Fibroblast of lung (primary cell): ENCODE results near the gene DPYD. TPM values are rescaled to one million over a fixed set of nuclear protein-coding genes. Genes with fewer than 3 reads are reported as not detected.

ENCODE experiments used
- DNase-seq, 2 donors: peaks; one replicate each; pipeline versions ENCODE4 v3.0.0 to v3.0.0-alpha.2; 2010; ENCODE audit warnings: low read depth in 2 of 2
- H2AFZ ChIP-seq: 2 replicates; pipeline ENCODE4 v1.5.1; 2012; ENCODE audit warnings: low read length, control low read depth, inconsistent platforms
- H3K27ac ChIP-seq: 2 replicates; pipeline ENCODE4 v1.5.1; 2011; ENCODE audit warnings: low read length, control low read depth; ENCODE audit not compliant: insufficient read depth
- H3K27me3 ChIP-seq: 2 replicates; pipeline ENCODE4 v1.5.1; 2011; ENCODE audit warnings: mild to moderate bottlenecking, low read length; ENCODE audit not compliant: control insufficient read depth, insufficient read depth
- H3K36me3 ChIP-seq: 2 replicates; pipeline ENCODE4 v1.5.1; 2011; ENCODE audit warnings: low read length; ENCODE audit not compliant: control insufficient read depth, insufficient read depth
- H3K4me1 ChIP-seq: 2 replicates; pipeline ENCODE4 v1.5.1; 2011; ENCODE audit warnings: low read length; ENCODE audit not compliant: control insufficient read depth, insufficient read depth; ENCODE audit errors: extremely low read depth
- H3K4me2 ChIP-seq: 2 replicates; pipeline ENCODE4 v1.5.1; 2011; ENCODE audit warnings: low read length, control low read depth; ENCODE audit not compliant: insufficient read depth; ENCODE audit errors: extremely low read depth
- H3K4me3 ChIP-seq, 4 experiments: fragments of 200-600 bp in 1 of 4; sonication (generic) in 1 of 4; replicated peaks in 1 of 4; 2 replicates each; pipeline ENCODE4 v1.5.1; 2011 to 2016; ENCODE audit warnings: low read length in 4 of 4, low read depth in 3 of 4, mild to moderate bottlenecking in 3 of 4, control low read depth in 2 of 4, inconsistent platforms in 1 of 4, mixed read lengths in 1 of 4; ENCODE audit not compliant: insufficient read depth in 1 of 4; ENCODE audit errors: control extremely low read depth in 1 of 4
- H3K79me2 ChIP-seq: 2 replicates; pipeline ENCODE4 v1.5.1; 2012; ENCODE audit warnings: mild to moderate bottlenecking, low read length, inconsistent platforms; ENCODE audit not compliant: control insufficient read depth, insufficient read depth
- H3K9ac ChIP-seq: 2 replicates; pipeline ENCODE4 v1.5.1; 2011; ENCODE audit warnings: mild to moderate bottlenecking, low read length, control low read depth; ENCODE audit not compliant: insufficient read depth
- H3K9me3 ChIP-seq: 2 replicates; pipeline ENCODE4 v1.5.1; 2012; ENCODE audit warnings: low read depth, low read length; ENCODE audit not compliant: control insufficient read depth, insufficient read depth
- H4K20me1 ChIP-seq: 2 replicates; pipeline ENCODE4 v1.5.1; 2011; ENCODE audit warnings: low read length; ENCODE audit not compliant: control insufficient read depth, insufficient read depth; ENCODE audit errors: extremely low read depth
- CTCF ChIP-seq, 2 donors: IDR thresholded peaks in 1 of 2; conservative IDR thresholded peaks in 1 of 2; 1 replicate in 1 of 2; 2 replicates in 1 of 2; pipeline ENCODE4 v1.5.1; 2011 to 2012; ENCODE audit warnings: low read length in 2 of 2, control low read depth in 1 of 2, inconsistent platforms in 1 of 2, low read depth in 1 of 2, mild to moderate bottlenecking in 1 of 2
- EZH2 ChIP-seq: IDR thresholded peaks from 2 replicates; pipeline ENCODE4 v1.5.1; 2012; ENCODE audit warnings: low read length, control low read depth, mild to moderate bottlenecking; ENCODE audit errors: missing control alignments
- polyA plus RNA-seq, 2 donors: library from polyadenylated mRNA; depleted of rRNA in 1 of 2; stranded (reverse) in 1 of 2; unstranded in 1 of 2; fragments of >200 nt; gene quantifications; 2 replicates each; pipeline ENCODE4 v1.2.1, GENCODE V29; 2011 to 2012; ENCODE audit warnings: missing spikeins in 1 of 2
- total RNA-seq: library from RNA; depleted of rRNA; stranded (reverse); fragments of >200 nt; gene quantifications from 2 replicates; pipeline ENCODE4 v1.2.1, GENCODE V29; 2014

DPYD gene
- total and polyA plus RNA-seq, 2 donors (not counting 1 experiment from before 2014, with no cell fraction given): 32.0 to 63.1 TPM

GRCh38 chr1:97372531-97372930 is 548.3 kb downstream of the DPYD start:
- Histone ChIP-seq H3K4me3 (no peak overlapping the region), H2AFZ (no peak overlapping the region)

GRCh38 chr1:97368296-97368695 is 552.5 kb downstream of the DPYD start:
- no peak overlapping the region for H2AFZ ChIP-seq

More at GRCh38 chr1:97372531-97372930, 548.3 kb downstream of the DPYD start:
- Histone ChIP-seq H3K27ac (no peak overlapping the region), H4K20me1 (no peaks in the 10 kb centered on the region), H3K36me3 (no peaks in the 10 kb centered on the region), H3K9me3 (no peaks in the 10 kb centered on the region), H3K79me2 (no peaks in the 10 kb centered on the region), H3K4me1 (peaks cover 1% of the 10 kb centered on the region), H3K4me2 (no peak overlapping the region), H3K9ac (no peak overlapping the region), H3K27me3 (no peaks in the 10 kb centered on the region)
- no peak for DNase-seq
- TF ChIP-seq CTCF (conservative IDR thresholded peaks at IDR 0.05 in 1 of 2, IDR thresholded peaks at IDR 0.05 in 1 of 2; ENCODE audit: low read depth in 1 of 2, low read length in 2 of 2) (no peak), EZH2 (no peak)

GRCh38 chr1:97366984-97367383 is 553.9 kb downstream of the DPYD start:
- no peak overlapping the region for H2AFZ ChIP-seq
- DNase-seq: peak; percentile 24 to 53
- H3K36me3 ChIP-seq: no peaks in the 10 kb centered on the region
- H3K9me3 ChIP-seq: no peaks in the 10 kb centered on the region
- peaks cover 3% of the 10 kb centered on the region for H3K4me1 ChIP-seq
- no peak overlapping the region for H3K9ac ChIP-seq
- H3K27me3 ChIP-seq: no peaks in the 10 kb centered on the region
- TF ChIP-seq EZH2: no peak
- TF ChIP-seq CTCF (conservative IDR thresholded peaks at IDR 0.05 in 1 of 2, IDR thresholded peaks at IDR 0.05 in 1 of 2; ENCODE audit: low read depth in 1 of 2, low read length in 2 of 2): no peak
- no peak overlapping the region for H3K27ac ChIP-seq
- H3K4me2 ChIP-seq: no peak overlapping the region
- H4K20me1 ChIP-seq: no peaks in the 10 kb centered on the region
- no peak overlapping the region for H3K4me3 ChIP-seq
- no peaks in the 10 kb centered on the region for H3K79me2 ChIP-seq

More at GRCh38 chr1:97368296-97368695, 552.5 kb downstream of the DPYD start:
- H4K20me1 ChIP-seq: no peaks in the 10 kb centered on the region
- no peak overlapping the region for H3K27ac ChIP-seq
- no peaks in the 10 kb centered on the region for H3K27me3 ChIP-seq
- H3K4me1 ChIP-seq: peaks cover 3% of the 10 kb centered on the region
- DNase-seq: no peak
- TF ChIP-seq EZH2 (no peak), CTCF (conservative IDR thresholded peaks at IDR 0.05 in 1 of 2, IDR thresholded peaks at IDR 0.05 in 1 of 2; ENCODE audit: low read depth in 1 of 2, low read length in 2 of 2) (no peak)
- no peaks in the 10 kb centered on the region for H3K79me2 ChIP-seq
- no peak overlapping the region for H3K9ac ChIP-seq
- no peak overlapping the region for H3K4me2 ChIP-seq
- H3K4me3 ChIP-seq: no peak overlapping the region
- no peaks in the 10 kb centered on the region for H3K9me3 ChIP-seq
- H3K36me3 ChIP-seq: no peaks in the 10 kb centered on the region
